ENCODE data around the gene ARSK.

ARSK gene

DNA sequence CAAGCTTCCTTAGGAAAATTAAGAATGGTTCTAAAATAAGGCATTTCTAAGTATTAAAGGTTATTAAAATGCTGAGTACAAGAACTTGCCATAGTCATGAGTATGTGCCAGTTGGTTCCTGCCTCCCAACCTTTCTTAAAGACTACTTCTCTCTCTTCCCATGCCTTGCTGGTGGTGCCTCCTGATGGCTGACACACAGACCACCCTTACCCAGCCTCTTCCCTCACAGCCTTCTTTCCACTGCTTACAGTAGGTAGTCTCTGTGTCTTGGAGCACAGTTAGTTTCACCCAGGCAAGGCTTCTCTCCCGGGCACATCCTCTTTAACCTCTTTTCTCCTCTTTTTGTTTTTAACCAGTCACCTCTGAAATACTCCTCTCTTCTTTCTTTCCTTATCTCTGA lies 44.4 kb downstream of the ARSK start:
- Mint-ChIP-seq H3K4me1 (no peaks in the 10 kb centered on the region), H3K27ac (no peak overlapping the region), H3K27me3 (no peaks in the 10 kb centered on the region), H3K4me3 (no peak overlapping the region), H3K36me3 (peaks cover 20% of the 10 kb centered on the region), H3K9me3 (no peaks in the 10 kb centered on the region)
- ATAC-seq = no peak

DNA sequence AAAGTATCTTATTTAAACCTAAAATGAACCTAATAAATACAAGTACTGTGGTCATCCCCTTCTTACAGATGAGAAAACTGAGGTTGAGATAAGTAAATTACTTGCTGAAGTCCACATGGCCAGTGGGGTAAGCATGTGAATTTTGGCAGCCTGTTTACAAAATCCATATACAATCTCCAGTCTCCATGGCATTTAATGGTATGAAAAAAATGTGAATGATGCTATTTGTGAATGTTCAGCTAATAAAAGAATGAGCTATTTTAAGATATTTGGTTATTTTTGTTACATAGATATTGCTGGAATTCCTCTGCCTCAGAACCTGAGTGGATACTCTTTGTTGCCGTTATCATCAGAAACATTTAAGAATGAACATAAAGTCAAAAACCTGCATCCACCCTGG lies 45.7 kb downstream of the ARSK start:
- Mint-ChIP-seq H3K27me3 (no peaks in the 10 kb centered on the region), H3K4me1 (no peaks in the 10 kb centered on the region), H3K9me3 (no peaks in the 10 kb centered on the region), H3K27ac (no peak overlapping the region), H3K4me3 (no peak overlapping the region), H3K36me3 (peaks cover 32% of the 10 kb centered on the region)
- no peak for ATAC-seq

DNA sequence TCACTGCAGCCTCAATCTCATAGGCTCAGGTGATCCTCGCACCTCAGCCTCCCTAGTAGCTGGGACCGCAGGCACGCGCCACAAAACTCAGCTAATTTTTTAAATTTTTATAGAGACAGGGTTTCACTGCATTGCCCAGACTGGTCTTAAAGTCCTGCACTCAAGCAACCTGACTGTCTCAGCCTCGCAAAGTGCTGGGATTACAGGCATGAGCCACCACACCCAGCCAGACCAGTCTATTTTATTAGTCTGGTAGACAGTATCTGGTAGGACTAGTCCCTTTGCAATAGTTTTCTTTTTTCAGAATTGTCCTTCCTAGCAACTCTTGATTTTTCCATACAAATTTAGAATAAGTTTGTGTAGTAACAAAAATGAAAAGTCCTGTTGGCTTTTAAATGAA lies 50.9 kb downstream of the ARSK start:
- Mint-ChIP-seq H3K9me3 (no peaks in the 10 kb centered on the region), H3K4me3 (no peak overlapping the region), H3K4me1 (no peaks in the 10 kb centered on the region), H3K27ac (no peak overlapping the region), H3K36me3 (peaks cover 26% of the 10 kb centered on the region), H3K27me3 (no peaks in the 10 kb centered on the region)
- ATAC-seq = no peak

DNA sequence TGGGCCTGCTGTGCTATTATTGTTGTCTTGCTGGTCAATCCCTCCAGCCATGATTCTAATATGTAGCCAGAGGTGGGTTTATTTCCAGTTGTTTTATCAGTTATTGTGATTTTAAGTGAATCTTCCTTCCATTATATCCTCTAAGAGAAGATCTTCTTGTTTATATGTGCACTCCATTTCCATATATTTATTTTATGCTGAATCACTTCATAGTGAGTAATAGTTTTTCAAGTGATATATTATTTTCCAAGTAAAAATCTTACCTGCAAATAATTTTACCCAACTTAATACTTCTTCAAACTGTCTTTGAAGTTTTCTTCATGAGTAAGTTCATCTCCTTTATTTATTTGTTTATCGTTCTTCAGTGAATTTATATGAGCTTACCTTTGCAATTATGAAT lies 51.5 kb downstream of the ARSK start:
- H3K9me3 Mint-ChIP-seq = no peaks in the 10 kb centered on the region
- H3K36me3 Mint-ChIP-seq = peaks cover 25% of the 10 kb centered on the region
- no peak overlapping the region for H3K27ac Mint-ChIP-seq
- no peaks in the 10 kb centered on the region for H3K4me1 Mint-ChIP-seq
- H3K27me3 Mint-ChIP-seq = no peaks in the 10 kb centered on the region
- no peak for ATAC-seq
- H3K4me3 Mint-ChIP-seq = no peak overlapping the region

DNA sequence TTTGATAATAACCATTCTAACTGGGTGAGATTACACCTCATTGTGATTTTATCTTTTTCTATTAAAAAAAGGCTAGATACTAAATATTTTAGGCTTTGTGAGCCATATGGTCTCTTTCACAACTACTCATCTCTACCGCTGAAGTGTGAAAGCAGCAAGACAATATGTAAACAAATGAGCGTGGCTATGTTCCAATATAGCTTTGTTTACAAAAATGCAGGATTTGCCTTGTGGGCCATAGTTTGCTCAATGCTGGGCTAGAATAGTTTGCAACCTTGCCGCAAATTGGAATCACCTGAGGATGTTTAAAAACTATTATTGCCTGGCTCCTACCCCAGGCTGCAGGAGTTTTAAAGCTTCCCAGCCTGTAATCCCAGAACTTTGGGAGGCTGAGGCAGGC lies 54.8 kb downstream of the ARSK start:
- Mint-ChIP-seq H3K4me1 (no peaks in the 10 kb centered on the region), H3K4me3 (no peak overlapping the region), H3K27me3 (no peaks in the 10 kb centered on the region), H3K9me3 (peaks cover 6% of the 10 kb centered on the region), H3K36me3 (peaks cover 29% of the 10 kb centered on the region), H3K27ac (no peak overlapping the region)
- ATAC-seq = no peak

DNA sequence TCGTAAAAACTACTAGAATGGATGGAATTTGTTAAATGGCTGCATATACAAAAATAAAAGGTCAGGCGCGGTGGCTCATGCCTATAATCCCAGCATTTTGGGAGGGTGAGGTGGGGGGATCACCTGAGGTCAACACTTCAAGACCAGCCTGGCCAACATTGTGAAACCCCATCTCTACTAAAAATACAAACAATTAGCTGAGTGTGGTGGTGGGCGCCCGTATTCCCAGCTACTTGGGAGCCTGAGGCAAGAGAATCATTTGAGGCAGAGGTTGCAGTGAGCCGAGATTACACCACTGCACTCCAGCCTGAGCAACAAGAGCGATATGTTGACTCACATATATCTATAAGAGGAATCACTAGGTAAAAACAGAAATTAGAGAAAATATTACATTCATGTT lies 55.6 kb downstream of the ARSK start:
- no peak overlapping the region for H3K4me3 Mint-ChIP-seq
- ATAC-seq = no peak
- no peak overlapping the region for H3K27ac Mint-ChIP-seq
- peaks cover 6% of the 10 kb centered on the region for H3K9me3 Mint-ChIP-seq
- no peaks in the 10 kb centered on the region for H3K27me3 Mint-ChIP-seq
- H3K36me3 Mint-ChIP-seq = peaks cover 23% of the 10 kb centered on the region
- H3K4me1 Mint-ChIP-seq = no peaks in the 10 kb centered on the region

DNA sequence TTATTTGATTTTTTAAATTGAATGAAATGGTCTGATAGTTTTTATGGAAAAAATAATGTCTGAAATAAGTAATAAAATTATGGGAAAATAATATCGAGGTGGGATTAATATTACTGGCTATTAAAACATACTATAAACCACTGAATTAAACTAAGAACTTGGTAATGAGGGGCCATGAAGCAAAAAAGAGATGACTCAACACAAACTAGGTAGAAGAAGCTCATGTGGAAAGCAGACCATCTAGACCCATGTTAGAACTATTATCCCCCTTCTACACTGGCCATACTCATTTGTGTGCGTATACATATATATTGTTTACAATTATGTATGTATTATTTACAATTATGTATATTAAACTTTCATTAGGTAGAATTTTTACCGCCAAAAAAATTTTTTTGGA lies 56.5 kb downstream of the ARSK start:
- H3K4me1 Mint-ChIP-seq = no peaks in the 10 kb centered on the region
- no peak overlapping the region for H3K27ac Mint-ChIP-seq
- H3K4me3 Mint-ChIP-seq = no peak overlapping the region
- peaks cover 21% of the 10 kb centered on the region for H3K36me3 Mint-ChIP-seq
- ATAC-seq = no peak
- H3K27me3 Mint-ChIP-seq = no peaks in the 10 kb centered on the region
- H3K9me3 Mint-ChIP-seq = peaks cover 6% of the 10 kb centered on the region

DNA sequence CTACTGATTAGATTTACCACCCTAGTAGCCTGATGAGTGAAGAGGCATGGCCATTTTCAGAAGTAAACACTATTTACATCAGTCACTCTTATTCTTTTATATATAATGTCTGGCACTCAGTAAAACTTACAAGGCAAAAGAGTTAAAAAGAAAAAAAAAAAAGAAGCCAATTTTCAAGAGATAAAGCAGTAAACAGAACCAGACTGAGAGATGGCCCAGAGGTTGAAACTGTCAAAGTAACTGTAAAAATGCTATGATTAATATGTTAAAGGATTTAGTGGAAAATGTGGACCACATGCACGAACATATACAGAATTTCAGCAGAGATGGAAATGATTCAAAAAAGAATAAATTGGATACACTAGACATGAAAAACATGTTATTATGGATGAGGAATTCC lies 58.6 kb downstream of the ARSK start:
- no peaks in the 10 kb centered on the region for H3K4me1 Mint-ChIP-seq
- peaks cover 6% of the 10 kb centered on the region for H3K9me3 Mint-ChIP-seq
- no peaks in the 10 kb centered on the region for H3K27me3 Mint-ChIP-seq
- H3K27ac Mint-ChIP-seq = peak overlapping the region; percentile 65
- no peak for ATAC-seq
- peaks cover 21% of the 10 kb centered on the region for H3K36me3 Mint-ChIP-seq
- no peak overlapping the region for H3K4me3 Mint-ChIP-seq

DNA sequence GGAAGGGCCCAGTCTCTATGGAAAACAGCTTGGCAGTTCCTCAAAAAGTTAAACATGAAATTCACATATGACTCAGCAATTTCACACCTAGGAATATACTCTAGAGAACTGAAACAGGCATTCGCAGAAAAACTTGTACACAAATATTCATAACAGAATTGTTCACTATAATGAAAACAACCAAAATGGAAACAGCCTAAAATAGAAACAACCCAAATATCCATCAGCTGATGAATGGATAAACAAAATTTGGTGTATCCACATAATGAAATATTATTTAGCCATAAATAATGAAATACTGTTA lies 60.2 kb downstream of the ARSK start:
- no peak overlapping the region for H3K4me3 Mint-ChIP-seq
- peaks cover 6% of the 10 kb centered on the region for H3K9me3 Mint-ChIP-seq
- no peak overlapping the region for H3K27ac Mint-ChIP-seq
- no peaks in the 10 kb centered on the region for H3K27me3 Mint-ChIP-seq
- ATAC-seq = peak; percentile 50
- H3K36me3 Mint-ChIP-seq = peaks cover 21% of the 10 kb centered on the region
- H3K4me1 Mint-ChIP-seq = peaks cover 9% of the 10 kb centered on the region

DNA sequence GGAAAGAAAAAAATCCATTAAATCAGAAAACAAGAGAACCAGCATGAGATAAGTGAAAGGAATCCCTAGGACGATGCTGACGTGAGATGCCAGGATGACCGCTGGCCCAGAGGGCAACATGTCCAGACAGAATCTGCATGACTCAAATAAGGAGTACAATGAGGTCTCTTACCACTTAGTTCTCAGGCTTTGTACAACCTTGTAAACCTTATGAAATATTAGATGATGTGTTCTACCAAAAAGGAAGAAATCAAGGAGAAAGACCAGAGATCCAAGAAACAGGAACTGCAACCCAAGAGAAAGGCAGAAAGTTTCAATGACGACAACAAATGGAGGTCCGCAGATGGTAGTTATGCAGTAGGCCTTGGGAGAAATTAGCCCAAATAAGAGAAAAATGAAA lies 62.2 kb downstream of the ARSK start:
- H3K36me3 Mint-ChIP-seq = peaks cover 21% of the 10 kb centered on the region
- no peak overlapping the region for H3K27ac Mint-ChIP-seq
- ATAC-seq = no peak
- H3K4me1 Mint-ChIP-seq = peaks cover 20% of the 10 kb centered on the region
- H3K27me3 Mint-ChIP-seq = no peaks in the 10 kb centered on the region
- H3K4me3 Mint-ChIP-seq = no peak overlapping the region
- H3K9me3 Mint-ChIP-seq = peaks cover 6% of the 10 kb centered on the region

DNA sequence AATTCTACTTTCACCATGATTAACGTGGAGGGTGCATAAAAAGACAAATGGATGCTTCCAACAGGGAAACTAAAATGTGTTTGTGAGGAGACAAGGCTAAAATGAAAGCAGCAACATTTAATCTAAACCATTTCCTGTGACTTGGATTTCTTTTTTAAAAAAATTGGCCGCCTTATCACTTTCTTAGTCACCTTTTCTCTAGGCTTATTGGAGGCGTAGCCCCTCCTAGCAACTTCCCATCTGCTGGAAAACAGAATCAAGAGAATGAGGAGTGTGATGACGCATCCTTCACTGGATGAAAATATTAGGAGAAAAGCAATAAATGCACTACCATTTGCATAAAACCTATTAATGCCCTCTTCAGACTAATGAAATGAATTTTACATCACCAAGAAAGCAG lies 64.2 kb downstream of the ARSK start:
- H3K36me3 Mint-ChIP-seq = peaks cover 3% of the 10 kb centered on the region
- H3K4me1 Mint-ChIP-seq = peaks cover 26% of the 10 kb centered on the region
- no peak for ATAC-seq
- peak overlapping the region; percentile 69 for H3K27ac Mint-ChIP-seq
- no peaks in the 10 kb centered on the region for H3K9me3 Mint-ChIP-seq
- H3K27me3 Mint-ChIP-seq = no peaks in the 10 kb centered on the region
- no peak overlapping the region for H3K4me3 Mint-ChIP-seq

DNA sequence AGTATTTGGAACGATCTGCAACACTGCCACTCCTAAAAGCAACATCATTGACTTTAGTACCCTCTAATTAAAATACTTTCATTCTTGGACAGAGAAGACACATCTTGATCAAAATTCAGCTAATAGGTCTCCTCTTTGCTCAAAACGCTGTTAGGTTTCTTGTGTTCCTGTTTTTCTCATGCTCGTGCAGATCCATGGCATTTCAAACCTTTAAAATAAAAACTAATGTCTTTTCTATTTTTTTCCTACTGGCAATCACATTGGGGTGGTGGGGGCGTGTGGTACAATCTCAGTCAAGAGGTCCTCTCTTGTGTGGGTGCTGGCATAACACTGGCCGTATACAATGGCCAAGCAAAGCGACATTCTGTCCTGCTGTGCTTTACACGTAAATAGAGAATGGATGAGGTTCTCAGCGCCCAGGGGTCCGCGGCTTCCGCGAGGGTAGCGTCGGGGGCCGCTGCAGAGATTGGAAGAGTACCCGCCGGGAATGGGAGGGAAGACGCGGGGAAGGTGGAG lies 64.7 kb downstream of the ARSK start:
- ATAC-seq = no peak
- H3K27ac Mint-ChIP-seq = peak overlapping the region; percentile 69
- peak overlapping the region; percentile 87 for H3K4me3 Mint-ChIP-seq
- H3K4me1 Mint-ChIP-seq = peaks cover 26% of the 10 kb centered on the region
- H3K9me3 Mint-ChIP-seq = no peaks in the 10 kb centered on the region
- H3K27me3 Mint-ChIP-seq = no peaks in the 10 kb centered on the region
- no peaks in the 10 kb centered on the region for H3K36me3 Mint-ChIP-seq

DNA sequence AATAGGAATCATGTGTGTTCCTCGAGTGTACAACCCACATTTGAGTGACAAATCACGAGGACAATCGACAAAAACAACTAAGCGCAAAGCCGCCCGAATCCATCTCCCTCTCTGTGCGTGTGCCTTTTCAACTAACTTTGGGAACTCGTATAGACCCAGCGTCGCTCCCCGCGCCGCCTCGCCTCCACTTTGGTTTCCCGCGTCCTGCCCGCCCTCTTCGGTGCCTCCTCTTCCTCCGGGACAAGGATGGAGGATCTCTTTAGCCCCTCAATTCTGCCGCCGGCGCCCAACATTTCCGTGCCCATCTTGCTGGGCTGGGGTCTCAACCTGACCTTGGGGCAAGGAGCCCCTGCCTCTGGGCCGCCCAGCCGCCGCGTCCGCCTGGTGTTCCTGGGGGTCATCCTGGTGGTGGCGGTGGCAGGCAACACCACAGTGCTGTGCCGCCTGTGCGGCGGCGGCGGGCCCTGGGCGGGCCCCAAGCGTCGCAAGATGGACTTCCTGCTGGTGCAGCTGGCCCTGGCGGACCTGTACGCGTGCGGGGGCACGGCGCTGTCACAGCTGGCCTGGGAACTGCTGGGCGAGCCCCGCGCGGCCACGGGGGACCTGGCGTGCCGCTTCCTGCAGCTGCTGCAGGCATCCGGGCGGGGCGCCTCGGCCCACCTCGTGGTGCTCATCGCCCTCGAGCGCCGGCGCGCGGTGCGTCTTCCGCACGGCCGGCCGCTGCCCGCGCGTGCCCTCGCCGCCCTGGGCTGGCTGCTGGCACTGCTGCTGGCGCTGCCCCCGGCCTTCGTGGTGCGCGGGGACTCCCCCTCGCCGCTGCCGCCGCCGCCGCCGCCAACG lies 65.3 kb downstream of the ARSK start, which contains the start of gene GPR150:
GPR150 (plus strand) TSS at position 58 of the 840 bp plus-strand sequence; CDS start at position 247, 189 bp downstream.
- peak; percentile 91 for ATAC-seq
- H3K36me3 Mint-ChIP-seq = no peaks in the 10 kb centered on the region
- peak within 1 kb of the TSS; percentile 83 for H3K27ac Mint-ChIP-seq
- peaks cover 26% of the 10 kb centered on the region for H3K4me1 Mint-ChIP-seq
- H3K27me3 Mint-ChIP-seq = no peaks in the 10 kb centered on the region
- H3K4me3 Mint-ChIP-seq = peak within 1 kb of the TSS; percentile 87
- no peaks in the 10 kb centered on the region for H3K9me3 Mint-ChIP-seq

DNA sequence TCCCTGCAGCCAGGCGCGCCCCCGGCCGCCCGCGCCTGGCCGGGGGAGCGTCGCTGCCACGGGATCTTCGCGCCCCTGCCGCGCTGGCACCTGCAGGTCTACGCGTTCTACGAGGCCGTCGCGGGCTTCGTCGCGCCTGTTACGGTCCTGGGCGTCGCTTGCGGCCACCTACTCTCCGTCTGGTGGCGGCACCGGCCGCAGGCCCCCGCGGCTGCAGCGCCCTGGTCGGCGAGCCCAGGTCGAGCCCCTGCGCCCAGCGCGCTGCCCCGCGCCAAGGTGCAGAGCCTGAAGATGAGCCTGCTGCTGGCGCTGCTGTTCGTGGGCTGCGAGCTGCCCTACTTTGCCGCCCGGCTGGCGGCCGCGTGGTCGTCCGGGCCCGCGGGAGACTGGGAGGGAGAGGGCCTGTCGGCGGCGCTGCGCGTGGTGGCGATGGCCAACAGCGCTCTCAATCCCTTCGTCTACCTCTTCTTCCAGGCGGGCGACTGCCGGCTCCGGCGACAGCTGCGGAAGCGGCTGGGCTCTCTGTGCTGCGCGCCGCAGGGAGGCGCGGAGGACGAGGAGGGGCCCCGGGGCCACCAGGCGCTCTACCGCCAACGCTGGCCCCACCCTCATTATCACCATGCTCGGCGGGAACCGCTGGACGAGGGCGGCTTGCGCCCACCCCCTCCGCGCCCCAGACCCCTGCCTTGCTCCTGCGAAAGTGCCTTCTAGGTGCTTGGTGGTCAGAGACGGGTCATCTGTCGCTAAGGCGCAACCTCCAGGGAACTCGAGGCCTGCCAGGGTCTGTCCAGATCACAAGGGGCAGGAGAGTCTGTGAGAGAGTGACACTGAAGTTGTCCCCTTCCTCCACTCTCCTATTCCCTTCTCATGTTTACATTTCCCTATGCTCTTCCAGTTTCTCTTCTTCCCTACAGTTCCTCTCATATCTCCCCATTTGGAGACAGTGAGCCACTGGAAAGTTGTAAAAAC lies 66.3 kb downstream of the ARSK start:
- Mint-ChIP-seq H3K4me1 (peaks cover 26% of the 10 kb centered on the region), H3K27me3 (no peaks in the 10 kb centered on the region)

DNA sequence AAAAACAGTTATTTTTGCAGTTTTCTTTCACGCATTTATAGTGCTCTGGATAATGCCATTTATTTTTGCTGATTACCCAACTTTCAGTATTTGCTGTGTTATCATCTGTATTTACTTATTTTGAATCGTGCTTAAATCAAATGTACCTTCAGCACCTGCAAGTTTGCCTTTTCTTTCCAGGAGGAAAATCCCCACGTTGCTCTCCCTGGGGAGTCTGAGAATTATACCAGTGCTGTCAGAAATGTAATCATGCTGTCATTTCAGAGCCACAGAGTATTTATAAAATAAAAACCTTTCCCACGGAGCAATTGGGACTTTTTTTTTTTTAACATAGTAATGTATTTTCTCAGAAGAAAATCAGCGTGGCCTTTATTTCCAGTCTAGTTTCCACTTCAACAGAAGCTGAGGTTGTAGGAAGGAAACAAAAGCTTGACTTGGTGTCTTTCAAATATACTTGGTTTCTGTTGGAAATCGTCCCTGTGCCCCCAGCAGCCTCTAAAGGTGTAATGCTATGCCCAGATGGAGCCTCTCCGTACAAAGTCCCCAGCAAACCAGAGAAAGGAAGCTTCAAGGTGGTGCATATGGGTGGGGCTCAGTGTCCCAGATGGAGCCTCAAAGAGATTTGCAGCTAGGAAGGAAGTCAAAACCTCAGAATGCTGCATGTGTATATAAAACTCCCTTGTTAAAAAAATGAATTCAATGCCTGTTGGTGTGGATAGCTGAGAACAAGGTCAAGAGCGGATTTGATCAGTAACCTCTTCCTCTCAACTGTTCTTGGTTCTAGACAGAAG lies 67.1 kb downstream of the ARSK start:
- ATAC-seq = no peak
- Mint-ChIP-seq H3K4me3 (peak overlapping the region; percentile 78), H3K27me3 (no peaks in the 10 kb centered on the region), H3K27ac (peak overlapping the region; percentile 83), H3K4me1 (peaks cover 26% of the 10 kb centered on the region), H3K36me3 (no peaks in the 10 kb centered on the region), H3K9me3 (no peaks in the 10 kb centered on the region)

More for the DNA sequence above, 66.3 kb downstream of the ARSK start:
- Mint-ChIP-seq H3K36me3 (no peaks in the 10 kb centered on the region), H3K9me3 (no peaks in the 10 kb centered on the region), H3K4me3 (peak overlapping the region; percentile 78), H3K27ac (peak overlapping the region; percentile 83)
- peak; percentile 64 for ATAC-seq

Data from stimulated activated memory B cell treated with anti-CD40 and anti-IgM and Interleukin-4, amounts not matched to agents 10 μg/mL and 1 μg/mL and 100 μg/mL, for 72 hours (primary cell).